Stimulated activated CD4-positive, alpha-beta T cell treated with anti-CD3 and anti-CD28 coated beads, Interleukin-2, amount 100 ng/mL, for 48 hours (primary cell): ENCODE data around the gene PEX7.
"Not testable (repeated sequence)": the region's sequence is repeated elsewhere in the genome, so short reads cannot be mapped to it uniquely, and the experiment has no call there.

Source experiments
- DNase-seq, 2 donors: peaks; one replicate each; pipeline ENCODE4 v3.0.0-alpha.2; 2020

Gene PEX7

DNA sequence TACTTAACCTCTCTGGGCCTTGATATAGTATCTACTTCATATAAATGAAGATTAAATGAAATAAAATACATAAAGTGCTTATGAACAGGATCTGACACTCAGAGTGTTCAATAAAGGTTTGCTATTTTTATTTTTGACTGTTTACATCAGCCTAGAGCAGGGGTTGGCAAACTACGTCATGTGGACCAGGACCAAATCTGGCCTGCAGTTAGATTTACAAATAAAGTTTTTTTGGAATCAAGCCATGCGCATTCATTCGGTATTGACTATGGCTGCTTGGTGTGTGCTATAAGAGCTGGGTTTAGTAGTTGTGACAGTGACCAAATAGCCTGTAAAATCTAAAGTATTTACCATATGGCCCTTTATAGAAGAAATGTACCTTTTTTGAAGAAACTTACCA is 20.8 kb downstream of the PEX7 start:
- DNase-seq, result no peak

DNA sequence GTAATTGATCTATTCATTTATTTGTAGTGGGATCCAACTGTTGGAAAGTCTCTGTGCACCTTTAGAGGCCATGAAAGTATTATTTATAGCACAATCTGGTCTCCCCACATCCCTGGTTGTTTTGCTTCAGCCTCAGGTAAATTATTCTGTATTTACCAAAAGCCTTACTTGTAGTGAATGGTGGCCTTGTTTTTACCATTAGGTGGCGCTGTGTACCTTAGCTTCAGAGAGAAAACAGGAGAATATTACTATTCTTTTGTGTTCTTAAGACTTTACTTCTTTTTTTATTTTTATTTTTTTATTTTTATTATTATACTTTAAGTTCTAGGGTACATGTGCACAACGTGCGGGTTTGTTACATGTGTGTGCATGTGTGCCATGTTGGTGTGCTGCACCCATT is 23.7 kb downstream of the PEX7 start:
- DNase-seq, result peak; percentile 9 to 17

GRCh38 chr6:136846477-136846876 is 24.1 kb downstream of the PEX7 start:
- not testable (repeated sequence) for DNase-seq

DNA sequence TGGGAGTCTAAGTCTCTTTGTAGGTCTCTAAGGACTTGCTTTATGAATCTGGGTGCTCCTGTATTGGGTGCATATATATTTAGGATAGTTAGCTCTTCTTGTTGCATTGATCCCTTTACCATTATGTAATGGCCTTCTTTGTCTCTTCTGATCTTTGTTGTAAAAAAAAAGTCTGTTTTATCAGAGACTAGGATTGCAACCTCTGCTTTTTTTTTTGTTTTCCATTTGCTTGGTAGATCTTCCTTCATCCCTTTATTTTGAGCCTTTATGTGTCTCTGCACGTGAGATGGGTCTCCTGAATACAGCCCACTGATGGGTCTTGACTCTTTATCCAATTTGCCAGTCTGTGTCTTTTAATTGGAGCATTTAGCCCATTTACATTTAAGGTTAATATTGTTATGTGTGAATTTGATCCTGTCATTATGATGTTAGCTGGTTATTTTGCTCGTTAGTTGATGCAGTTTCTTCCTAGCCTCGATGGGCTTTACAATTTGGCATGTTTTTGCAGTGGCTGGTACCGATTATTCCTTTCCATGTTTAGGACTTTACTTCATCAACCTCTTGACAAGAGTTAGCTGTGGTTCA is 27.7 kb downstream of the PEX7 start:
- DNase-seq, result not testable (repeated sequence)

DNA sequence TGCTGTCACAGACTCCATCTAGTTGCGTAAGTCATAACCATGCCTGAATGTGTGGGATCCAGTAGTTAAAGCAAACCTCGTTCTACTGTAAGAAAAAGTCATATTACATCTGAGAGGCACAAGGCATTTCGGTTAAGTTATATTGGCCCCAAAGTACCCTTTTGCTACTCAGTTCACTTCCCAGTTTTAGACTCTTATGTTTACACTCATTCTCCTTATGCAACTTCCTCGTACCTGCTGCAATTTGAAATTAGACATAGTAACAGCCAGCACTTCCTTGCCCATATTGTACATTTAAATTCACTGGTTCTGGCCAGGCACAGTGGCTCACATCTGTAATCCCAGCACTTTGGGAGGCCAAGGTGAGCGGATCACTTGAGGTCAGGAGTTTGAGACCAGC is 37.0 kb downstream of the PEX7 start:
- no peak for DNase-seq

DNA sequence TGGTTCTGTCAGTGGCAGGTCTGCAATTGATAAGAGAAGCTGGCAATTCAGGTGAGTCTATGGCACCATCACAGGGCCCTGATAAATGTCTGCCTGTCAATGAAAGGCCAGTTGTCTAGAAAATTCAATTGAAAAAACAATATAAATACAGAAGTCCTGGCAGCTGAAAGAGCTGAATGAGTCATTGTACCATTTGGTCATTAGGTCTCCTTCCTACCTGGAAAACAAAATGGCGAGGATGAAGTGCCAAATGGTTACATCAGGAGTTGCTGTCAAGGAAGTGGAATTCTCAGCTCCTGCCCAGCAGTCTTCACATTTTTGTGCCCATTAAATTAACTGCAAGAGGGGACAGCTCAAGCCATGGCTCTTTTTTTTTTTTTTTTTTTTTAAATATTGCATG is 37.7 kb downstream of the PEX7 start:
- no peak for DNase-seq

DNA sequence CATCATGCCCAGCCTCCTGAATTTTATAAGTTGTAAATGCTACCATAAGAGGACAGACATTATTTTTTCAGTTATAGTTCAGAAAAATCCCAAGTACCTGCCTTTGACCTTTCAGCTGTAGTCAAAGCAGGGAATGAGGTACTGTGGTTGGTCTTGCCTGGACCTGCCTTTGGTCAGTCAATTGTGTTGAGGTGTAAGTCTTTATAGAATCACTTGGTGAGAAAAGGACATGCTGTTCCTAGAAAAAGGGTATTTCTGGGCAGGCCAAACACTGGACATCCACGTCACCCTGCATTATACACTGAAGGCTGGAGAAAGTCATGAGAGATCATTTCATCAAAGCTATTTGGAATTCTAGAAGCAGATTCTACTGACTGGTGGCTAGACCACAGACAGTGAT is 40.3 kb downstream of the PEX7 start:
- no peak for DNase-seq

DNA sequence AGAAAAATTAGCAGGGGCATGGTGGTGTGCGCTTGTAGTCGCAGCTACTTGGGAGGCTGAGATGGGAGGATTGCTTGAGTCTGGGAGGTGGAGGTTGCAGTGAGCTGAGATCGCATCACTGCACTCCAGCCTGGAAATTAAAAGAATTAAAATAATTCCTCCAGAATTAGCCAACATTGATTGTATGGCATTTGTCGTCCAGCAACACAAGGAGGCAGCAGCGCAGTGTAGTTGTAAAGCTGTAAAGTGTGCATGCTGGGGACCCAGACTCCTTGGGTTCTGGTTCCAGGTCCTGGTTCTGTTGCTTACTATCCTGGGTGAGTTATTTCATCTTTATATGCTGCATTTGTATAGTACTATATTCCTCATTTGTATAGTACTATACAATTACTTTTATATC is 41.4 kb downstream of the PEX7 start:
- DNase-seq, result no peak

GRCh38 chr6:136864676-136865075 is 42.3 kb downstream of the PEX7 start:
- no peak for DNase-seq

DNA sequence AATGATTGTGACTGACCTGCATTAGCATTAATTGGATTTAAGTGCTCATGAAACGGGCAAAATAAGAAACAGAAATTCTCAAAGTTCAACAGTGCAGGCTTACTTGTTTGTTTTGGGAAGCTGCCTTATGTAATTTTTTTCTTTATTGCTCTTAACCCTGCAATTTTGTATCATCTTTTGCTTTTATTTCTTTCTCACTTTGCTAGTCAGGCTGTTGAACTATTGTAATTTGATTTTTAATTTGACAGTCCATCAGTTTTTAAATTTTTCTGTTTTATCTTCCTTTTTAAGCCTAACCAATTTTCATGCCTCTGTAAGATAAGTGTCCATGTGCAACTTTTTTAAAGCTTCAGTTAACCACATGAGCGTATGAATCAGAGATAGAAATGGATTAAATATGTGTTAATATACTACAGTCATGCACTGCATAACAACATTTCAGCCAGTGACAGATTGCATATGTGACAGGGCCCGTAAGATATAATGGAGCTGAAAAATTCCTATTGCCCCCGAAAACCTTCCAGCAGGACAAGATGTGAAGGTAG is 44.6 kb downstream of the PEX7 start:
- no peak for DNase-seq

DNA sequence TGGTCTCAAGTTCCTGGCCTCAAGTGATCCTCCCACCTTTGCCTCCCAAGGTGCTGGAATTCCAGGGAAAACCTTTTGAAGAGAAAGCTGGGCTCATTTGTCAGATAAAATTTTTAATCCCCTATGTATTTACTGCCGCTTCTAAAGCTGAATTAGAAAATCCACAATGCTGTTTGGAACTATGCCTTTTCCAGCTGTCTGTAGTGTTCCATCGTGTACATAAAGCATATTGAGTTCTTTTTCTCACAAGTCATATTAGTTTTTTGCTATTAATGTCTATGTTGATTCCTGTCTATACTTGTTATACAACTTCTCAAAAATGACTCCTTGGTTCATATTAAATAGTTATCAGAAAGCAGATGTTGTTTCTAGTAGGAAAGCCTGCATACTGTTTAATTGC is 47.1 kb downstream of the PEX7 start:
- no peak for DNase-seq

DNA sequence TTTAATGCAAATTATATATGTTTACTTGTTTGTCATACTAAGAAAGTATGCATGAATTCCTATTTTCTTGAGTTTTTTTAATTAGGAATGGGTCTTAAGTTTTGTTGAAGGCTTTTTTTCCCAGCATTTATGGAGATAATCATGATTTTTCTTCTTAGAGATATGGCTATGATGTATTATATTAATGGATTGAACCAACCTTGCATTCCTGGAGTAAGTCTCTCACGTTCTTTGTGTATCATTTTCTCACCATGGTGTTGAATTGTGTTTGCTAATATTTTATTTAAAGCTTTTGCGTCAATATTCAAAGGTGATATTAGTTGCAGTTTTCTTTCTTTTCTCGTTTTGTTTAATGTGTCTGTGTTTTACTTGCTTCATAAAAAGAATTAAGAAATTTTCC is 51.4 kb downstream of the PEX7 start:
- DNase-seq, result no peak

DNA sequence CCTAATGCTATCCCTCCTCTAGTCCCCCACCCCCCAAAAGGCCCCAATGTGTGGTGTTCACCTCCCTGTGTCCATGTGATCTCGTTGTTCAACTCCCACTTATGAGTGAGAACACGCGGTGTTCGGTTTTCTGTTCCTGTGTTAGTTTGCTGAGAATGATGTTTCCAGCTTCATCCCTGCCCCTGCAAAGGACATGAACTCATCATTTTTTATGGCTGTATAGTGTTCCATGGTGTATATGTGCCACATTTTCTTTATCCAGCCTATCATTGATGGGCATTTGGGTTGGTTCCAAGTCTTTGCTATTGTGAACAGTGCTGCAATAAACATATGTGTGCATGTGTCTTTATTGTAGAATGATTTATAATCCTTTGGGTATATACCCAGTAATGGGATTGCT is 54.1 kb downstream of the PEX7 start:
- not testable (repeated sequence) for DNase-seq

GRCh38 chr6:136880748-136881460 is 58.5 kb downstream of the PEX7 start:
- no peak for DNase-seq

GRCh38 chr6:136886091-136886490 is 63.7 kb downstream of the PEX7 start:
- no peak for DNase-seq

GRCh38 chr6:136887953-136888352 is 65.6 kb downstream of the PEX7 start:
- no peak for DNase-seq

- DNase-seq, result no peak
These were observed 67.1 kb downstream of the PEX7 start for GRCh38 chr6:136889271-136890193.

GRCh38 chr6:136890194-136890839 is 67.9 kb downstream of the PEX7 start:
- no peak for DNase-seq

DNA sequence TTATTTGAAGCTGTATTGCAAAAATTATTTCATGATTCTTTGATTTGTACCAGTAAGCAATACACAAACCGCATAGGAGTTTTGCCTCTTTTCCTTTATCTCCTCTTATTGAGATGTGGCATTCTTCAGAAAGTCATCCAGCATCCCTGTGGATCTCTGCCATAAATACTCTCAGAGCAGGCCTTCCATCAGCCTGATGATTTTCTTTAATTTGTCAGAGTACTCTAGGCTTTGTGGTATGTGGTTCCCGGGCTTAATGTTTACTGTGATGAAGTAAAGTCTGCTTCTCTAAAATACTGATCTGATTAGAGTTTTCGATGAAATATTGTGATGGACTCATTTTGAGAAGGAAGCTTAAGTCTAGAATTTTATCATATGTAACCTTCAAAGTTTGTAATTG is 68.6 kb downstream of the PEX7 start:
- no peak for DNase-seq

DNA sequence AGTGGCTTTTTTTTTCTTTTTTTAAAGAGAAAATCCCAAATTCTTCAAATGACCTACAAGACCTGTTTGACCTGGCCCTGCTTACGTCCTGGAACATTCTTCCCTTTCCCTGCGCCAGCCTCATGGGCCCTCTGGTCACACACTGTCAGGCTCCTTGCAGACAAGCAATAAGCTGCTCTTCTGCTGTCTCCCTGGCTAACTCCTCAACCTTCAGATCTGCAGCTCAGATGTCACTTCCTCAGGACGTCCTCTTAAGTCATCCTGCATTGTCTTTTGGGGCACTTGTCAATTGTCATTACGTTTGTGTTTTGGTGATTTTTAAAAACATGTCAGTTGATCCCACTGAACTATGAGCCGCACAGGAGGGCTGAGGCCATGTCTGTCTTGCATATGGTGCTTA is 70.8 kb downstream of the PEX7 start:
- DNase-seq, result no peak

- no peak for DNase-seq
These were observed 73.5 kb downstream of the PEX7 start for GRCh38 chr6:136895901-136896300.

DNA sequence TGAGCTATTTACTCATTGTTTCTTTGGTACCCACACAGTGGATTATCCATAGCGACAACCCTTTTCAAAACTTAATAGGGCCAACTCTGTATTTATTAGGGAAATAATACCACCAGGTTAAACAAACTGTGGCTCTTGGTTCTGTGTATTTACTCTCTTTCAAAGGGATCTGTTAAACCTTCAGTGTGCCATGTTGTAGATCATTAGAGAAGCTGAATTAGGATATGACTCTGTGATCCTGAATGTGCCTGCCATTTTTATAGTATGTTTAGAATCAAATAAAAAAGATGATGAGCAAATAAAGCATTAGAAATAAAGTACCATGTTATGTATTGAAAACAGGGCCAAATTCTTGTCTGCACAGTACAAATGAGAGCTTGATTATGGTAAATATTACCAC is 74.7 kb downstream of the PEX7 start:
- DNase-seq, result no peak

DNA sequence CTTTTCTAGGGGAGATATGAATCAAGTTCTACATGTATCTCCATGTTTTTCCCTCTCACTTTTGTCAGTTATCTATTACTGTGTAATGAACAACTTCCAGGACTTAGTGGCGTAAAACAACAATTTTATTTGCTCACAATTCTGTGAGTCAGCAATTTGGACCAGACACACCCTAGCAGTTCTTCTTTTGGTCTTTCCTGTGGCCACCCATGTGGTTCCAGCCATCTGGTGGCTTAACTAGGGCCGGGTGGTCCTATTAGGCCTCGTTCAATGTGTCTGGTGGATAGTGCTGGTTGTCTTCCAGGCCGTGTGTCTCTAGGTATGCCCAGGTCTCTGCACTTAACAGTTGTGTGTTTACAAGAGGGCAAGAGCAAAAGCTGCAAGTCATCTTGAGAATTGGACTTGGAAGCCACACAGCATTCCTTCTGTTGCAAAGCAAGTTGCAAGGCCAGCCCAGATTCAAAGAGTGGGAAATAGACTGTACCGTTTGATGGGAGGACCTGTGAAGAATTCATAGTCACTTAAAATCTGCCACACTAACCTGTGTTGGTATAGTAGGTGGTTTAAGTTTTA is 78.9 kb downstream of the PEX7 start:
- no peak for DNase-seq
